NB4 (cell line): ENCODE measurements around the gene PET100.

Source experiments
- CTCF ChIP-seq: IDR thresholded peaks from one replicate; pipeline ENCODE4 v1.5.1; 2012; ENCODE audit warnings: low read depth, low read length
- MAX ChIP-seq: IDR thresholded peaks from 2 replicates; pipeline ENCODE4 v1.6.1; 2011; ENCODE audit warnings: low read depth, low read length
- MYC ChIP-seq: IDR thresholded peaks from 2 replicates; pipeline ENCODE4 v1.6.1; 2011; ENCODE audit warnings: low read depth, low read length
- POLR2A ChIP-seq: IDR thresholded peaks from 2 replicates; pipeline ENCODE4 v1.6.1; 2011; ENCODE audit warnings: mild to moderate bottlenecking; ENCODE audit not compliant: insufficient read length; ENCODE audit errors: extremely low read depth

- no peak for TF ChIP-seq MAX
- TF ChIP-seq CTCF: no peak
- no peak for TF ChIP-seq POLR2A
- 0 out of 2 replicates have a peak, but pooled peaks have one; percentile 12 for TF ChIP-seq MYC
These were observed 26.0 kb downstream of the PET100 start for GRCh38 chr19:7655581-7655980.
